GM19328 (cell line): Measurements from ENCODE around the gene GALNT1.

Experiments
- ATAC-seq: cut with Tn5 transposase; IDR thresholded peaks from one replicate; pipeline ENCODE4 v1.9.1; 2021; ENCODE audit warnings: mild to moderate bottlenecking, moderate library complexity; ENCODE audit not compliant: unreplicated experiment

Gene GALNT1

GRCh38 chr18:35581898-35582641 lies 530 bp downstream of the GALNT1 start:
- ATAC-seq, result no peak

GRCh38 chr18:35582899-35583558 lies 1.5 kb downstream of the GALNT1 start:
- no peak for ATAC-seq

GRCh38 chr18:35584735-35585134 lies 3.2 kb downstream of the GALNT1 start:
- no peak for ATAC-seq

- no peak for ATAC-seq
Measured at GRCh38 chr18:35585608-35586007, 4.1 kb downstream of the GALNT1 start.

GRCh38 chr18:35588122-35588521 lies 6.6 kb downstream of the GALNT1 start:
- no peak for ATAC-seq

- no peak for ATAC-seq
Measured at GRCh38 chr18:35588995-35589394, 7.5 kb downstream of the GALNT1 start.

GRCh38 chr18:35589546-35589945 lies 8.0 kb downstream of the GALNT1 start:
- no peak for ATAC-seq

- no peak for ATAC-seq
Measured at GRCh38 chr18:35590935-35591334, 9.4 kb downstream of the GALNT1 start.

GRCh38 chr18:35592298-35592697 lies 10.8 kb downstream of the GALNT1 start:
- peak; percentile 97 for ATAC-seq

- ATAC-seq, result no peak
Measured at GRCh38 chr18:35593859-35594258, 12.3 kb downstream of the GALNT1 start.

- ATAC-seq, result no peak
Measured at GRCh38 chr18:35597758-35598157, 16.2 kb downstream of the GALNT1 start.

- no peak for ATAC-seq
Measured at GRCh38 chr18:35602193-35602820, 20.8 kb downstream of the GALNT1 start.

- no peak for ATAC-seq
Measured at GRCh38 chr18:35603008-35603407, 21.5 kb downstream of the GALNT1 start.

GRCh38 chr18:35603528-35603927 lies 22.0 kb downstream of the GALNT1 start:
- ATAC-seq, result no peak

- no peak for ATAC-seq
Measured at GRCh38 chr18:35604369-35604768, 22.8 kb downstream of the GALNT1 start.

GRCh38 chr18:35605686-35606417 lies 24.3 kb downstream of the GALNT1 start:
- no peak for ATAC-seq

- no peak for ATAC-seq
Measured at GRCh38 chr18:35609236-35609635, 27.7 kb downstream of the GALNT1 start.

- ATAC-seq, result no peak
Measured at GRCh38 chr18:35610089-35610488, 28.5 kb downstream of the GALNT1 start.

- ATAC-seq, result no peak
Measured at GRCh38 chr18:35610724-35611123, 29.2 kb downstream of the GALNT1 start.

GRCh38 chr18:35611518-35611917 lies 30.0 kb downstream of the GALNT1 start:
- no peak for ATAC-seq

GRCh38 chr18:35616074-35616473 lies 34.5 kb downstream of the GALNT1 start:
- ATAC-seq, result no peak
